Body of pancreas (tissue), 4 donors: Measurements from ENCODE around the gene ALOX15B.

Experiments used
- CTCF ChIP-seq, 7 experiments: fragments of 450-650 bp in 4 of 7; fragments of 200-600 bp in 3 of 7; sonication (generic) in 3 of 7; IDR thresholded peaks; one replicate each; pipeline ENCODE4 v1.5.1; 2016 to 2019; ENCODE audit warnings: antibody characterized with exemption in 7 of 7
- POLR2A ChIP-seq, 3 donors: fragments of 450-650 bp; IDR thresholded peaks; one replicate each; pipeline ENCODE4 v1.6.1; 2016; ENCODE audit warnings: antibody characterized with exemption in 3 of 3, mild to moderate bottlenecking in 2 of 3

DNA sequence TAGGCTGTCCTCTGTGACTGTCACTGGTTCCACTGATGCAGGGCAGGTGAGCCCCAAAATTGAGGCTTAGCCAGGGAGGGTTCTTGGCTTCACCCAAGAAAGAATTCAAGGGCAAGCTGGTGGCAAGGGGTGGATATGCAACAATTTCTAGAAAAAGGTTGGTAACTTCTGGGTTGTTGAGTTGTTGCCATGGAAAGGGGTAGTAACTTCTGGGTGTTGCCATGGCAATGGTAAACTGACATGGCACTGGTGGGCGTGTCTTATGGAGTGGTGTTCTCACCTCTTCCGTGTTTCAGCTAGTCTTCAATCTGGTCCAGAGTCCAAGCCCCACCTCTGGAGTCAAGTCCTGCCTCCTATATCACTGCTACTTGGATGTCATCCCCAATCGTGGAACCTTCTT lies 45.9 kb upstream of the ALOX15B start:
- no peak for TF ChIP-seq CTCF (IDR thresholded peaks at IDR 0.05)
- TF ChIP-seq POLR2A (IDR thresholded peaks at IDR 0.05), result no peak
